Measurements from ENCODE around the gene PXT1. TPM values are rescaled to one million over a fixed set of nuclear protein-coding genes. Genes with fewer than 3 reads are reported as not detected.

PXT1 gene
- total RNA-seq, 1 donor from 2014 or later = not detected

Other genes starting within 250 kb of the PXT1 start
- gene BRPF3, start 246.1 kb downstream of the PXT1 start, total RNA-seq = 24.8 TPM
- gene PNPLA1, start 172.8 kb downstream of the PXT1 start, total RNA-seq = not detected
- gene BNIP5, start 106.0 kb downstream of the PXT1 start, total RNA-seq = not detected
- 0.38 TPM for gene ETV7, start 55.2 kb downstream of the PXT1 start, total RNA-seq
- gene KCTD20, start 146 bp upstream of the PXT1 start, total RNA-seq = 26.4 TPM
- 22.6 TPM for gene STK38, start 104.6 kb upstream of the PXT1 start, total RNA-seq
- 119 TPM for gene SRSF3, start 151.5 kb upstream of the PXT1 start, total RNA-seq
- 63.8 TPM for gene CDKN1A, start 235.9 kb upstream of the PXT1 start, total RNA-seq

Data from Right ventricle myocardium inferior (tissue), 1 donor.